Measurements from ENCODE around the gene IGFBP4. TPM values are rescaled to one million over a fixed set of nuclear protein-coding genes. Genes with fewer than 3 reads are reported as not detected.

IGFBP4 gene
- total RNA-seq, 1 donor, result 314 TPM

DNA sequence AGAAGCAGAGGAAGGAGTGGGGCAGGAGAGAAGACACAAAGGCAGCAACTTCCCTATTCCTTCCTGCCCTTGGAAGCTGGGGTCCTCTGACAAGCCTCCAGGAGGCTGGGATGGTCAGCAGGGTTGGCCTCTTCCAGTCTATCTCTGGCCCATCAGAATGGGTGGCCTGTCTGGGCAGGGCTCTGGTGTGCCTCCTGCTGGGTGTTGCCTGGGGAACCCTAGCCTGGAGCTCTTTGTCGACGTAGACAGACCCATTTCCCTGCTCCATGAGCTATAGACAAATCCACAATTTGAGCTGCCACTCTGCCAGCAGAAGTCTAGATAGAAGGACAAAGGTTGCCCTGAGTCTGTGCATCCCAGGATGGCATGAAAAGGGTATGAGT is 11.4 kb downstream of the IGFBP4 start:
- peak; percentile 9 for TF ChIP-seq CTCF (IDR thresholded peaks at IDR 0.05; ENCODE audit: insufficient read depth, low read length)
- no peak for DNase-seq (ENCODE audit: low read depth)
- peak overlapping the region; percentile 3 for H3K4me3 ChIP-seq (ENCODE audit: low read depth, low read length)

GRCh38 chr17:40456396-40456951 is 13.2 kb downstream of the IGFBP4 start:
- no peak for TF ChIP-seq CTCF (IDR thresholded peaks at IDR 0.05; ENCODE audit: insufficient read depth, low read length)
- no peak overlapping the region for H3K4me3 ChIP-seq (ENCODE audit: low read depth, low read length)
- peak; percentile 84 for DNase-seq (ENCODE audit: low read depth)

GRCh38 chr17:40457369-40457768 is 14.1 kb downstream of the IGFBP4 start:
- TF ChIP-seq CTCF (IDR thresholded peaks at IDR 0.05; ENCODE audit: insufficient read depth, low read length), result no peak
- no peak overlapping the region for H3K4me3 ChIP-seq (ENCODE audit: low read depth, low read length)
- no peak for DNase-seq (ENCODE audit: low read depth)

DNA sequence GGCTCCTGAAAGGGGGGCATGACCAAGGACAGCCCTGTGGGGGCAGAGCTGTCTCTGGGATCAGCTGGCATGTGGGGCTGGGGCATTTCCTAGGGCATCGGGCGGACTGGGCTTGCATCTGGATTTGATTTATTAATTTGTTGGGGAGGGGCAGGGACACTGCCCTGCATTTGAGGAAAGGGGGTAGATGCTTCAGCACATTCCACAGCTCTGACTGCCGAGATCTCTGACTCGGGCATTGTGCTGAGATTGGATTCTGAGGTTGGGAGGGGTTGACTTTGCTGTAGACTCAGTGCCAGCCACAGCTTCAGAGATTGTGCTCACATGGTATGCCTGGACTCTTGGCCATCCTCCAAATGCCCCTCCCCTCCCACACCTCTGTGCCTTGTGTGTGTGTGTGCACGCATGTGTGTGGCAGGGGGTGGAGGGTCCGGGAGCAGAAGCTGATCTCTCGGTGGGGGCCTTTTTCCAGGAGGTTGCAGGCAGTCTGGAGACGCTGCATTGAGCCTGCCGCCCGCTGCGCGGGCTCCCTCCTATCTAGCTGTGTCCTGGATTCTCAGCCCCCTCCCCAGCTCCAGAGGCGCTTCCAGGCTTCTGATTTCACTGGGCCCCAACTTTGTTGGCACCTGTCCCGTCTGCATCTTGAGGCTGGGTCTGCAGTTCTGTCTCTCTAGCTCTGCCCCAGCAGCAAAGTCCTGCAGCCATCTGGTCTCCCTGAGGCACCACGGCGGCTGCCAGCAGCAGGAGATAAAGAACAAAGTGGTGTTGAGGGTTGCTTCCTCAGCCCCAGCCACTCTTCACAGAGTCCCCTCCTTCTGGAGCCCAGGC is 14.9 kb downstream of the IGFBP4 start:
- H3K4me3 ChIP-seq (ENCODE audit: low read depth, low read length), result no peak overlapping the region
- no peak for TF ChIP-seq CTCF (IDR thresholded peaks at IDR 0.05; ENCODE audit: insufficient read depth, low read length)
- peak; percentile 97 for DNase-seq (ENCODE audit: low read depth)

DNA sequence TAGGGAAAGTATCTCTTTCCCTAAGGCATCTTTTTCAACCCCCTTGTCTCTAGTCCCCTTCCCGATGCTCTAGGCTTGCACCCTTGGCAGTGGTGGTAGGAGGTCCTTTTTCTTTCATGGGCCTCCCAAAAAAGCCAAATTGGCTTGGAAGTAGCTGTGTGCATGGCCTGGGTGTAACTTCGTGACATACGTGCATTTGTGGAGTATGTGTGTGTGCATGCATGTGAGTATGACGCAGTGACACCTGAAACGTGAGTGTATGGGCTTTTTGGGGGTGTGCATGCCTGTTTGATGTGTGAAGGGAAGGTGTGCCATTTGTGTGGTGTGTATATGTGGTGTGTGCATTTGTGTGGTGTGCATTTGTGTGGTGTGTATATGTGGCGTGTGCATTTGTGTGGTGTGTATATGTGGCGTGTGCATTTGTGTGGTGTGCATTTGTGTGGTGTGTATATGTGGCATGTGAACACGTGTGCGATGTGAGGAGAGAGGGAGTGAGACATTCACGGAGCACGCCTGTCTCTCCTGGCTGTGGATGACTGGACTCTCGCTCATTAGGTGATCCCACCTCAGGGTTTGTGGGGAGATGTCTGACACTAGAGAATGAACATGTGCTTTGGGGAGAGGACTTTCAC is 15.7 kb downstream of the IGFBP4 start:
- no peak for DNase-seq (ENCODE audit: low read depth)
- TF ChIP-seq CTCF (IDR thresholded peaks at IDR 0.05; ENCODE audit: insufficient read depth, low read length), result no peak

DNA sequence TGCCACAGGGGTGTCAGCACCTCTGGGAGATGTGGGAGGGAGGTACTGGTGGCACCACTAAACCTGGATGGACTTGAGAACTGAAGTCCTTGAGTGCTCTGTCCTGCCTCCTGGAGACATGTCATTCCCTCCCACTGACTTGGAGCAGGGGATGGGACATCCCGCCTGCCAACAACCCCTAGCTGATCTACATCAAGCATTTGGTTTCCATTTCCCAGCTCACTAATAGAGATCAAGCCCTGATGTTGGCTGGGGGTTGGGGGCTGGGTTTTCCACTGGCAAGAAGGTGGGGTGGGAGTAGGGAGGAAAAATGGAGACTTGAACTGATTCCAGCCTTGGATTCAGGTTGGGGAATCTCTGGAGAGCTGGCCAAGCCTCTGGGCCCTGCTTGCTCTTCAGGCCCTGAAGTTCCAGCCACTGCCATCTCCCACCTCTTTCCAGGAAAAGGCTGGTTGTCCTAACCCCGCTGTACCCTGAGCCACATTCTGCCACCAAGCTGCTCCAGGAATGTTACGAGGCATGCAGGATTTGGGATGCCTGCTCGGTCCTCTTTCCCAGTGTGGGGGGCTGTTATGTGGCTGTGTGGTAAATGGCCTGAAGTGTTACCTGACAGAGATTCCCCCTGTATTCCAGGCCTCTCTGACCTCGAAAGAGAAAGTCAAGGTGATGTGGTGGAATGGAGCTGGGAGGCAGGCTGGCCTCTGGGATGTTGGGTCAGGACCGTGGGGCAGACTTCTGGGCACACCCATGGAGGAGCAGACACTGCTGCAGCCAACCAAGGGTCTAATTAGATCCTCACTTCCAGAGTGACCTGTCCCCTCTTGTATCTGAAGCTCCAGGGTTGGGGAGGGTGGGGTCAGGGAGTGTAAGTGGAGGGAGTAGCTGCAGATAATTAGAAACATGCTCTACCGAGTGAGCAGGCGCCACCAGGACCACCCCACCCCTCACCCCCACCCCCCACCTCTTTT is 16.7 kb downstream of the IGFBP4 start:
- no peak overlapping the region for H3K4me3 ChIP-seq (ENCODE audit: low read depth, low read length)
- DNase-seq (ENCODE audit: low read depth), result no peak
- no peak for TF ChIP-seq CTCF (IDR thresholded peaks at IDR 0.05; ENCODE audit: insufficient read depth, low read length)

More for the DNA sequence above, 15.7 kb downstream of the IGFBP4 start:
- no peak overlapping the region for H3K4me3 ChIP-seq (ENCODE audit: low read depth, low read length)
